ENCODE data around the gene TMEM245. TPM values are rescaled to one million over a fixed set of nuclear protein-coding genes. Genes with fewer than 3 reads are reported as not detected.
A peak's percentile ranks its signal among the peaks of the same experiment; 100 is the strongest.

The TMEM245 gene
- total RNA-seq, 1 donor from 2014 or later: 52.2 TPM

DNA sequence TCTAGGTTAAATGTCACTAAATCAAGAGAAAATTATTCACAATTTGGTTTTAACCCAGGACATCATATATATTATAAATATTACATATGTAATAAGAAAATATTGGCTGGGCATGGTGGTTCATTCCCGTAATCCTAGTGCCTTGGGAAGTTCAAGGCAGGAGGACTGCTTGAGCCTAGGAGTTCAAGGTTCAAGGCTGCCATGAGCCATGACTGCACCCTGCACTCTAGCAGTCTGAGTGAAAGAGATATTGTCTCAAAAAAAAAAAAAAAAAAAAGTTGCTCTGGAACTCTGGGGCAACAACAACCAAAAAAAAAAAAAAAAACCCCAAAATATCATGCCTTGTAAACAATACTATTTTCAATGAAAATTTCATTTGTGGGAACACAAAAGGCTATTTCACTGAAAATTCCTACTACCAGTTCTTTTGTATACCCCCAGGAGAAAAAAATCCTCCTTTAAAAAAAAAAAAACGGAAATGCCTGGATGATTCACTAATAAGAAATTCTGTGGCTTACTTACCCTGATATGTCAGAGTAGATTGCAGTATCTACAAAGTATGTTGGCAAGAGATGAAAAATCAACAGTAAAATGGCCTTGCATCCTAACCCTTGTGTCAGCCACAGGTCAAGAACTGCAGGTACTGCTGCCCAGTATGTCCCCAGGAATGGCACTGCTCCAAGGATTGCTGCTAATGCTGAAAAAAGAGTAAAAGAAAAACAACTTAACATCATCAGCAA, 83.9 kb downstream of the TMEM245 start:
- TF ChIP-seq EZH2 (IDR thresholded peaks at IDR 0.05; ENCODE audit: insufficient read depth, low read length): no peak
- TF ChIP-seq, protein P1, sequence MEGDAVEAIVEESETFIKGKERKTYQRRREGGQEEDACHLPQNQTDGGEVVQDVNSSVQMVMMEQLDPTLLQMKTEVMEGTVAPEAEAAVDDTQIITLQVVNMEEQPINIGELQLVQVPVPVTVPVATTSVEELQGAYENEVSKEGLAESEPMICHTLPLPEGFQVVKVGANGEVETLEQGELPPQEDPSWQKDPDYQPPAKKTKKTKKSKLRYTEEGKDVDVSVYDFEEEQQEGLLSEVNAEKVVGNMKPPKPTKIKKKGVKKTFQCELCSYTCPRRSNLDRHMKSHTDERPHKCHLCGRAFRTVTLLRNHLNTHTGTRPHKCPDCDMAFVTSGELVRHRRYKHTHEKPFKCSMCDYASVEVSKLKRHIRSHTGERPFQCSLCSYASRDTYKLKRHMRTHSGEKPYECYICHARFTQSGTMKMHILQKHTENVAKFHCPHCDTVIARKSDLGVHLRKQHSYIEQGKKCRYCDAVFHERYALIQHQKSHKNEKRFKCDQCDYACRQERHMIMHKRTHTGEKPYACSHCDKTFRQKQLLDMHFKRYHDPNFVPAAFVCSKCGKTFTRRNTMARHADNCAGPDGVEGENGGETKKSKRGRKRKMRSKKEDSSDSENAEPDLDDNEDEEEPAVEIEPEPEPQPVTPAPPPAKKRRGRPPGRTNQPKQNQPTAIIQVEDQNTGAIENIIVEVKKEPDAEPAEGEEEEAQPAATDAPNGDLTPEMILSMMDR (IDR thresholded peaks at IDR 0.05; ENCODE audit: insufficient read depth, low read depth, low read length): no peak
- DNase-seq (ENCODE audit: low read depth): peak; percentile 92
- H3K4me2 ChIP-seq (ENCODE audit: low read length): peak overlapping the region; percentile 53
- peaks cover 31% of the 10 kb centered on the region for H3K4me1 ChIP-seq (ENCODE audit: insufficient read depth, low read length)
- no peaks in the 10 kb centered on the region for H3K27me3 Mint-ChIP-seq (ENCODE audit: low read depth, unreplicated experiment)
- H3K27me3 ChIP-seq (ENCODE audit: insufficient read depth, low read length): no peaks in the 10 kb centered on the region
- H3K36me3 Mint-ChIP-seq (ENCODE audit: low read depth, unreplicated experiment): peaks cover 5% of the 10 kb centered on the region
- no peaks in the 10 kb centered on the region for H3K9me3 Mint-ChIP-seq (ENCODE audit: unreplicated experiment)
- no peak overlapping the region for H3K4me3 ChIP-seq (ENCODE audit: insufficient read depth, low read depth, low read length)
- peak overlapping the region; percentile 68 for H3K27ac ChIP-seq (ENCODE audit: low read depth, low read length)
- FAIRE-seq: peak; percentile 32
- peak overlapping the region; percentile 66 for H3K27ac Mint-ChIP-seq (ENCODE audit: unreplicated experiment)
- no peak overlapping the region for H2AFZ ChIP-seq (ENCODE audit: low read depth, low read length)
- no peak overlapping the region for H3K4me3 Mint-ChIP-seq (ENCODE audit: unreplicated experiment)
- H3K9ac ChIP-seq (ENCODE audit: low read length): no peak overlapping the region
- H4K20me1 ChIP-seq (ENCODE audit: insufficient read depth, low read length): no peaks in the 10 kb centered on the region
- no peaks in the 10 kb centered on the region for H3K36me3 ChIP-seq (ENCODE audit: insufficient read depth, low read length)
- H3K4me1 Mint-ChIP-seq (ENCODE audit: low read depth, unreplicated experiment): peaks cover 31% of the 10 kb centered on the region
- no peaks in the 10 kb centered on the region for H3K79me2 ChIP-seq (ENCODE audit: insufficient read depth, low read length)
- no peaks in the 10 kb centered on the region for H3K9me3 ChIP-seq (ENCODE audit: insufficient read depth, low read depth, low read length)

DNA sequence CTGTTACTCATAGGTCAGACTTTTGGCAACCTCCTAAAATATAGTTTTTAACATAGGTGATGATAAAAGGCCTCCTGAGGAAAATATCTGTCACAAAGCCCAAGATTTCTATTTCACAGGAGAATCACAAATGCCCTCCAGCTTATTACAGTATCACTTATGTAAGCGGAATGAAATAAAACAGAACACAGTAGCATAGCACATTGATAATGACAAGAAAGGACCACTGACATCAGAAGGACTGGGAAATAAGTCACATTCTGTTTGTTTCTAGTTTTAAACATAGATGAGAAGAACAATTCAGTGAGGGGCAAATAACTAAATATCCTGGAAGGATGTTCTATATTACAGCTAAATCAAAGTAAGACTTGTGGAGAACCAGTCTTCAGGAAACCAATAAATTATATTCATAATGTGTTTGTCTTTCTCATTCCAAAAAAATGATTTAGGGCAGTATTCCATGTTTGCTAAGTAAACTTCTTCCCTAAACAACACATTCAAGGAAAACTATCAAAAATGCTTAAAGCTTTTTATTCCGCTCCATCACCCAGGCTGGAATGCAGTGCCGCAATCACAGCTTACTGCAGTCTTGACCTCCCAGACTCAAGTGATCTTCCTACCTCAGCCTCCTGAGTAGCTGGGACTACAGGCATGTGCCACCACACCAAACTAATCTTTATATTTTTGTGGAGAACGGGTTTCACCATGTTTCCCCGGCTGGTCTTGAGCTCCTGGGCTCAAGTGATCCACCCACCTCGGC, 85.6 kb downstream of the TMEM245 start:
- no peak overlapping the region for H3K9ac ChIP-seq (ENCODE audit: low read length)
- Mint-ChIP-seq H3K4me3 (ENCODE audit: unreplicated experiment) (no peak overlapping the region), H3K4me1 (ENCODE audit: low read depth, unreplicated experiment) (peaks cover 25% of the 10 kb centered on the region), H3K36me3 (ENCODE audit: low read depth, unreplicated experiment) (peaks cover 5% of the 10 kb centered on the region), H3K27me3 (ENCODE audit: low read depth, unreplicated experiment) (no peaks in the 10 kb centered on the region), H3K27ac (ENCODE audit: unreplicated experiment) (no peak overlapping the region), H3K9me3 (ENCODE audit: unreplicated experiment) (no peaks in the 10 kb centered on the region)
- no peaks in the 10 kb centered on the region for H3K27me3 ChIP-seq (ENCODE audit: insufficient read depth, low read length)
- H3K4me3 ChIP-seq (ENCODE audit: insufficient read depth, low read depth, low read length): no peak overlapping the region
- FAIRE-seq (no peak), DNase-seq (ENCODE audit: low read depth) (peak; percentile 19)
- H3K4me2 ChIP-seq (ENCODE audit: low read length): no peak overlapping the region
- H3K4me1 ChIP-seq (ENCODE audit: insufficient read depth, low read length): peaks cover 30% of the 10 kb centered on the region
- no peaks in the 10 kb centered on the region for H3K9me3 ChIP-seq (ENCODE audit: insufficient read depth, low read depth, low read length)
- no peak overlapping the region for H3K27ac ChIP-seq (ENCODE audit: low read depth, low read length)
- H3K79me2 ChIP-seq (ENCODE audit: insufficient read depth, low read length): no peaks in the 10 kb centered on the region
- H2AFZ ChIP-seq (ENCODE audit: low read depth, low read length): no peak overlapping the region
- H4K20me1 ChIP-seq (ENCODE audit: insufficient read depth, low read length): no peaks in the 10 kb centered on the region
- no peaks in the 10 kb centered on the region for H3K36me3 ChIP-seq (ENCODE audit: insufficient read depth, low read length)
- TF ChIP-seq, protein P1 (IDR thresholded peaks at IDR 0.05; ENCODE audit: insufficient read depth, low read depth, low read length): no peak
- TF ChIP-seq EZH2 (IDR thresholded peaks at IDR 0.05; ENCODE audit: insufficient read depth, low read length): no peak
